Activated CD8-positive, alpha-beta memory T cell treated with anti-CD3 and anti-CD28 coated beads, Interleukin-2, amount 50 U/mL, for 24 hours (primary cell): ENCODE data around the gene EEF1A2.

ENCODE experiments used
- DNase-seq: peaks from one replicate; pipeline ENCODE4 v3.0.0-alpha.2; 2020; ENCODE audit errors: extremely low read depth

Gene EEF1A2

GRCh38 chr20:63536997-63537524, 38.2 kb upstream of the EEF1A2 start, which contains the start of gene PTK6:
Gene PTK6, minus strand, starts transcription at chr20:63537376. Its CDS starts 62 bp downstream, at chr20:63537314.
- no peak for DNase-seq

- DNase-seq = no peak
Observed at GRCh38 chr20:63536241-63536977, 37.5 kb upstream of the EEF1A2 start.

- no peak for DNase-seq
Observed at GRCh38 chr20:63534831-63535651, 36.2 kb upstream of the EEF1A2 start.

GRCh38 chr20:63534427-63534830, 35.5 kb upstream of the EEF1A2 start:
- no peak for DNase-seq

- DNase-seq = no peak
Observed at GRCh38 chr20:63533871-63534393, 35.0 kb upstream of the EEF1A2 start.

- DNase-seq = no peak
Observed at GRCh38 chr20:63533388-63533787, 34.5 kb upstream of the EEF1A2 start.

- no peak for DNase-seq
Observed at GRCh38 chr20:63532449-63532971, 33.6 kb upstream of the EEF1A2 start.

GRCh38 chr20:63531686-63532448, 33.0 kb upstream of the EEF1A2 start:
- no peak for DNase-seq

- DNase-seq = no peak
Observed at GRCh38 chr20:63530788-63531160, 31.9 kb upstream of the EEF1A2 start.

GRCh38 chr20:63529861-63530787, 31.2 kb upstream of the EEF1A2 start:
- DNase-seq = no peak

- no peak for DNase-seq
Observed at GRCh38 chr20:63529180-63529860, 30.4 kb upstream of the EEF1A2 start.

GRCh38 chr20:63527184-63527583, 28.3 kb upstream of the EEF1A2 start:
- DNase-seq = no peak

GRCh38 chr20:63525971-63526370, 27.1 kb upstream of the EEF1A2 start:
- DNase-seq = no peak

GRCh38 chr20:63525185-63525584, 26.3 kb upstream of the EEF1A2 start:
- no peak for DNase-seq

- DNase-seq = no peak
Observed at GRCh38 chr20:63522981-63523611, 24.2 kb upstream of the EEF1A2 start.

- no peak for DNase-seq
Observed at GRCh38 chr20:63522091-63522868, 23.4 kb upstream of the EEF1A2 start.

- no peak for DNase-seq
Observed at GRCh38 chr20:63521602-63522001, 22.7 kb upstream of the EEF1A2 start.

GRCh38 chr20:63520934-63521601, 22.2 kb upstream of the EEF1A2 start:
- no peak for DNase-seq
